Effector CD8-positive, alpha-beta T cell (primary cell): ENCODE results near the gene ACOX2.

ENCODE experiments used
- DNase-seq: peaks from one replicate; lab custom pipeline; 2025; lab: John Stamatoyannopoulos, UW

ACOX2 gene

DNA sequence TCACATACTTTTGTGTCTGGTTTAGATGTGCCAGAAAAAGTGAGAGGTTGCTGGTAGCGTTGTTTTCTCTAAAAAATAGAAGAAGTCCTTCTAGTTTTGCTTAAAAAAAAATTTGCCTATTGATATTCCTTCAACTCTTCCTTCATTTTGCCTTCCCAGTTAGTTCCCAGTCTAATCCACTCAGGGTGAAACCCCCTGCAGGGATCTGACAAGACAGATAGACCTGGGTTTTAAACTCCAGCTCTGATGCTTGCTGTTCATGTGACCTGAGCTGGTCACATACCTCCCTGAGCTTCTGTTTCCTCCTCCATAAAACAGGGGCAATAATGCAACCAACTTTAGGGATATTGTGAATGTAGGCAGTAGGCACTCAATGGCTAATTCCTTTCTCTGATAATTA, 63.7 kb downstream of the ACOX2 start:
- no peak for DNase-seq

DNA sequence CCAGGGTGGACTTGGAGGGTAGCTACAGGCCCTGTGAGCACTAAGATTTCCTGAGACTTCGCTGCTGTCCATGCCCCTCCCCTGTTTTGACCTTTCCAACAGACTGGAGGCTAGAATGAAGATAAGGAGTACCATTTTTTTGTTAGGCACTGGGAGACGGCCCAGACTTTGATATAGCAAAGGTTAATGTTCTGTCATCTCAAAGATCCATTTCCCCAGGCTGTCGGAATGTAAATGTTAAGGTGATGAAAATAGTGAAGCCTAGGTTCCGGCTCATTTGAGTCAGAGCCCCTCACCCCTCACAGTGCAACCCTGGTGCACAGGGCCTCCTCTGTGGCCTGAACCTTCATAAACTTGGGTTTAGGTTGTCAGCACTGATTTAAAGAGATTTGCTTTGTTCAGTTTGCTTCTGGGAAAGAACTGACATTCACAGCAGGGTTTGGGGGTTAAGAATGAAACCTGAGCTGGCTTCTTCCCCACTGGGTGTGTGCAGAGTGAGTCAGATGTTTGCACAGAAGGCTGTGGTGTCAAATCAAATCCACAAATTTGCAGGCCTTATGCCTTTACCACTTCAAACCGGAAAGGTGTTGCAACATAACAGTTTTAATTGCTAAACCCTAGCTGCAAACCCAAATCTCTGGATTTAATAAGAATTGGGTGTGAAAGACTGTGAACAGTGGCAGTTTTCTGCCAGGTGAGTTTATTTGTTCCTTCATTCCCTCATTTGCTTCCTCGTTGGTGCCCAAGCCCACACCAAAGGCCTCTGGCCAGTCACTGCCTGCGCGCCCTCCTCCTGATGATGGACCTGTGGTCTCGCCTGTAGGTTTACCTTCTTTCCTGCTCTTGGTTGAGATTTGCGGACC, 65.7 kb downstream of the ACOX2 start:
- no peak for DNase-seq

DNA sequence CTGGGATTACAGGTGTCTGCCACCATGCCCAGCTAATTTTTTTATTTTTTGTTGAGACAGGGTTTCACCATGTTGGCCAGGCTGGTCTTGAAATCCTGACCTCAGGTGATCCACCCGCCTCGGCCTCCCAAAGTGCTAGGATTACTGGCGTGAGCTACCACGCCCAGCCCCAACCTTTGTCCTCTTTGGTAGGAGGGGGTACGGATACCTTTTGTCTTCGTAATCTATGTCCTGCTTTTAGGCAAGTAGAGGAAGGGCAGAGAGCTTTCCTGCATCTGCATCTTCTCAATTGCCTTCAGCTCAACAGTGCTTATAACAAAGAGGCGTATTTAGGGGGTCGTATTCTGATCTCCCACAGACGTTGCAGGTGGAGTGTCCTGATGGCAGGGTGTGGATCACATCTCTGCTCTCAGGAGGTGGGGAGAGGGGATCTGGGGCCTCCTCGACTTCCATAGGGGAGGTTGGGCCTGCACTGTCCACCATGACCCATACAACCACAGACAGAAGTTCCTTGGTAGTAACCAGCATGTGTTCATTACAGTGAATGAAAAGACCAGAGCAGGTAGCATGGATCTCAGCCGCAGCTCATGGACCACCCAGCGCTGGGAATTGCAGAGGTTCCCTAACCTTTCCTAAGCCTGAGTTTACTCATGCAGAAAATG, 66.5 kb downstream of the ACOX2 start:
- DNase-seq = no peak

DNA sequence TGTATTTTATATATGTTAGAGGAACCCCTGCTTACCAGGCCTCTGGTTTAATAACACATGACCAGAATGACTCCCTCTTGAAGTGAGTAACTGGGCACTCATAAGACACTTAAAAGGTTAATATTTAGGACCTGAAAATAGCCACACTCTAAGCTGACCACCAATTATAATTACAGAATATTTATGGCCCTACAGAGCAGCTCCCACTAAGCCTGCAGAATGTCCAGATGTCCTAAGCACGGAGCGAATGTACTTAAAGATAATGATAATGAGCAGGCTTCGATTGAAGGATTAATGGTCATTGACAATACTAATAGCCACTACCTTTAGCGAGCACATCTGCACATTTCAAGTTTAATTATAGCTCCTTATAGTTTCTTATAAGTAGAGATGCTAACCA, 67.9 kb downstream of the ACOX2 start:
- no peak for DNase-seq

DNA sequence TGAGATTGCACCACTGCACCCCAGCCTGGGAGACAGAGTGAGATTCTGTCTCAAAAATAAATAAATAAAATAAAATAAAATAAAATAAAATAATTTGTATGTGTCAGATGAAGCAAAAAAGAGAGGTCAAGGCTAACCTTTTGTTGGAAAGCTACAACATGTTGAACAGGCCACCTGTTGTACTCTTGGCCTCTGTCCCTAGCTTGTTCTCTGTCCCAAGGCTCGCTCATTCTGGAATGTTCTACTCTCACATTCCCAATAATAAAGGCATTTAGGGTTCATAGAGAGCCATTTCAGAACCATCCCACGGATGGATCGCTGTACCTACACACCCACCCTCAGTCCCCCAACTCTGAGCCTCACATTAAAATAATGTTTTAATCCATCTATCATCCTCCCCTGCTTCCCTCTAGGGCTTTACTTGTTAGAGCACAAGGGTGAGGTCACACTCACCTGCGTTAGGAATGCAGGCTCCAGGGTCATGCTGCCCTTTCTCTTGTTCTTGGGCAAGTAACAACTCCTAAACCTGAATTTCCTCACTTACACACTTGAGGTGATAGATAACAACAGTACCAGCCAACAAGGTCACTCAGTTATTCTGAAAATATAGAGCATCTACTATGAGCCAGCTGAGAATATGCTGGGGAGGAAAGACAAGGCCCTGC, 70.0 kb downstream of the ACOX2 start:
- DNase-seq = no peak

DNA sequence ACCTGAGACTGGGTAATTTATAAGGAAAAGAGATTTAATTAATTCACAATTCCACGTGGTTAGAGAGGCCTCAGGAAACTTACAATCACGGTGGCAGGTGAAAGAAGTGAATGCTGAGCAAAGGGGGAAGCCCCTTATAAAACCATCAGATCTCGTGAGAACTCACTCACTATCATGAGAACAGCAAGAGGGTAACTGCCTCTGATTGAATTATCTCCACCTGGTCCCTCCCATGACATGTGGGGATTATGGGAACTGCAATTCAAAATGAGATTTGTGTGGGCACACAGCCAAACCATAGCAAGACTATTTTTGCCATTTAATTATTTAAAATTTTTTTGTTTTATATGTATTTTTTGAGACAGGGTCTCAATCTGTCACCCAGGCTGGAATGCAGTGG, 72.1 kb downstream of the ACOX2 start:
- DNase-seq = no peak

DNA sequence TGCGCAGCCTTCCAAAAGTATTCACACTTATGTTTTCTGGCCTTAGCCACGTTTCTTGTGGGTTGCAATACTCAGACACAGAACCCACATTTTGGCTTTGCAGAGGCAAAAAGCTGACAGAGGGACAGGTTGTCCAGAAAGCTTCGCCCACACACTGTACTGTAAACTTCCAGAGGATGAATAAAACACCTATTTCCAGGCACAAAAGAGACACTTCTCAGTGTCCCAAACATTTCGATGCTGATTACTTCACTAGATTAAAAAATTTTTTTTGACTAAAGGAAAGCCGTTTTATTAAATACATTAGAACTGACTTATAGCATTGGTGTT, 73.1 kb downstream of the ACOX2 start:
- DNase-seq = no peak

DNA sequence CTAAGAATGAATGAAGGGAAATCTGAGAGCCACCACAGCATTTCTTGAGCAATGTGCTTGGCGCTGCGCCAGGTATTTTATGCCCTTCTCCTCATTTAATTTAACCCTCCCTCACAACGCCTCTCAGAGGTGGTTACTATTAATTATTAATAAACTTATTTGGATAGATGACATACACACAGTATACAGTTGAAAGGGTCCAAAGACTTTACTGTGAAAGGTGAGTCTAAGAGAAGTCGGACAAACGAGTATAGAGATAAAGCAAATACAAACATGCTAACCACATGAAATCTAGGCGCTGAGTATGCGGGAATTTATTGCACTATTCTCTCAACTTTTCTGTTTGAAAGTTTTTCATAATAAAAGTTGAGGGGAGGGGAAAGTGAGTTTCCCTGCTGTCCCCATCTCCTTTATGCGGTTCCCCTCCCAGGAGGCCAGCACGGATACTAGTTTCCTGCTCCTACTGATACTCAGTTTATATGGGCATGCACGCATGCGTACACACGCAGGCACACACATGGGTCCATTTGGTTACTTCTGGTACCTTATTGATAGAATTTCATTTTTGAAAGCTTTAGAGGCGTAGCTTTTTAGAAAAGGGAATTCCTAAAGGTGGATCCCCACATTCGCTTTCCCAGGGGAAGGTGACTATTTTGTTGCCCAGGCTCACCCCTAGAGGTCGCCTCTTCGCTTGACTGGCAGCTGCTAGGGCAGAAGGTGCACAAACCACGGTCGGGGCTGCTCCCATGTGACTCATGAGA, 73.6 kb downstream of the ACOX2 start:
- peak; percentile 8 for DNase-seq

DNA sequence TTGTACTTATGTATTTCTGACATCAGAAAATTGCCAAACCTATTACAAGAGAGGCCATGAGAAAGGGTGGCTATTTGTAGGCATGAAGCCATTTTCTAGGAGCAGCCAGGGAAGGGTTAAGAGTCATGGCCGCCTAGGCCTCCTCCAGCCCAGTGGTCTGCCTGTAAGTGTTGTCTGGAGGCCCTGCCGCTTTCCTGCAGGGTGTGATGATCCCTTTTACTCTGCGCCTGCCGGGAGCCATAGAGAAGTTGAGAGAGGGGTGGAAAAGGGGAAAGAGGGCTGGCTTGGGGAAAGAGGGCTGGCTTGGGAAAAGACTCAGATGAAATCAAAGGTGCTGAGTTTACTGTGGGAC, 74.2 kb downstream of the ACOX2 start:
- no peak for DNase-seq

DNA sequence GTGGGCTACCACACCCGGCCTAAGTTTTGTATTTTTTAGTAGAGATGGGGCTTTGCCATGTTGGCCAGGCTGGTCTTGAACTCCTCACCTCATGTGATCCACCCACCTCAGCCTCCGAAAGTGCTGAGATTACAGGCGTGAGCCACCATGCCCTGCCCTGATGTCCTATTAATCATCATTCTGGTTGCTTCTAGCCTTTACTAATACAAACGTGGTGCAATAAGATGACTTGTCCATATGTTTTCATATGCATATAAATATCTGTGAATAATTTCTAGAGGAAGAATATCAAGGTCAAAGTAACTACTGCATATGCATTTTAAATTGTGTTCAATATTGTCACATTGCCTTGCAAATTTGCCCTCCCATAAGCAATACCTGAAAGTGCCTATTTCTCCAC, 77.8 kb downstream of the ACOX2 start:
- no peak for DNase-seq
